A673 (cell line): Measurements from ENCODE around the gene ABCA12.

Source experiments
- EZH2 ChIP-seq: fragments of 200-600 bp; sonication (generic); IDR thresholded peaks from 2 replicates; pipeline ENCODE4 v1.6.1; 2017; ENCODE audit warnings: borderline replicate concordance, low read depth, mild to moderate bottlenecking, mixed read lengths, antibody characterized with exemption, low read length; ENCODE audit not compliant: poor library complexity, severe bottlenecking
- TF ChIP-seq, protein P1 (sequence below): fragments of 300-800, 200-600 bp; sonication (generic); conservative IDR thresholded peaks from 2 replicates; pipeline ENCODE4 v1.5.1; 2017; ENCODE audit warnings: low read depth, mild to moderate bottlenecking, antibody characterized with exemption, low read length, moderate library complexity, mixed read lengths

DNA sequence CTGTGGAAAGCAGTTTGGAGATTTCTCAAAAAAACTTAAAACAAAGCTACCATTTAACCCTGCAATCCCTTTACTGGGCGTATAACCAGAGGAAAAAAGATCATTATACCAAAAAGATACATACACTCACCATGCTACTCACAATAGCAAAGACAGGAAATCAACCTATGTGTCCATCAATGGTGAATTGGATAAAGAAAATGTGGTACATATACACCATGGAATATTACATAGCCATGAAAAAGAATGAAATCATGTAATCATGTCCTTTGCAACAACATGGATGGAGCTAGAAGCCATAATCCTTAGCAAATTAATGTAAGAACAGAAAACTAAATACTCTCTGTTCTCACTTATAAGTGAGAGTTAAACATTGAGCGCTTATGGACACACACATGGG, 18.6 kb downstream of the ABCA12 start:
- TF ChIP-seq, protein P1, sequence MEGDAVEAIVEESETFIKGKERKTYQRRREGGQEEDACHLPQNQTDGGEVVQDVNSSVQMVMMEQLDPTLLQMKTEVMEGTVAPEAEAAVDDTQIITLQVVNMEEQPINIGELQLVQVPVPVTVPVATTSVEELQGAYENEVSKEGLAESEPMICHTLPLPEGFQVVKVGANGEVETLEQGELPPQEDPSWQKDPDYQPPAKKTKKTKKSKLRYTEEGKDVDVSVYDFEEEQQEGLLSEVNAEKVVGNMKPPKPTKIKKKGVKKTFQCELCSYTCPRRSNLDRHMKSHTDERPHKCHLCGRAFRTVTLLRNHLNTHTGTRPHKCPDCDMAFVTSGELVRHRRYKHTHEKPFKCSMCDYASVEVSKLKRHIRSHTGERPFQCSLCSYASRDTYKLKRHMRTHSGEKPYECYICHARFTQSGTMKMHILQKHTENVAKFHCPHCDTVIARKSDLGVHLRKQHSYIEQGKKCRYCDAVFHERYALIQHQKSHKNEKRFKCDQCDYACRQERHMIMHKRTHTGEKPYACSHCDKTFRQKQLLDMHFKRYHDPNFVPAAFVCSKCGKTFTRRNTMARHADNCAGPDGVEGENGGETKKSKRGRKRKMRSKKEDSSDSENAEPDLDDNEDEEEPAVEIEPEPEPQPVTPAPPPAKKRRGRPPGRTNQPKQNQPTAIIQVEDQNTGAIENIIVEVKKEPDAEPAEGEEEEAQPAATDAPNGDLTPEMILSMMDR: no peak
- TF ChIP-seq EZH2: no peak
